ENCODE data around the gene CSGALNACT2. TPM values are rescaled to one million over a fixed set of nuclear protein-coding genes. Genes with fewer than 3 reads are reported as not detected.

The CSGALNACT2 gene, protein sequence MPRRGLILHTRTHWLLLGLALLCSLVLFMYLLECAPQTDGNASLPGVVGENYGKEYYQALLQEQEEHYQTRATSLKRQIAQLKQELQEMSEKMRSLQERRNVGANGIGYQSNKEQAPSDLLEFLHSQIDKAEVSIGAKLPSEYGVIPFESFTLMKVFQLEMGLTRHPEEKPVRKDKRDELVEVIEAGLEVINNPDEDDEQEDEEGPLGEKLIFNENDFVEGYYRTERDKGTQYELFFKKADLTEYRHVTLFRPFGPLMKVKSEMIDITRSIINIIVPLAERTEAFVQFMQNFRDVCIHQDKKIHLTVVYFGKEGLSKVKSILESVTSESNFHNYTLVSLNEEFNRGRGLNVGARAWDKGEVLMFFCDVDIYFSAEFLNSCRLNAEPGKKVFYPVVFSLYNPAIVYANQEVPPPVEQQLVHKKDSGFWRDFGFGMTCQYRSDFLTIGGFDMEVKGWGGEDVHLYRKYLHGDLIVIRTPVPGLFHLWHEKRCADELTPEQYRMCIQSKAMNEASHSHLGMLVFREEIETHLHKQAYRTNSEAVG
- total RNA-seq = 10 to 100 TPM in 3 of 9 donors, 1 to 10 TPM in 6; 6.3 to 17.7 (median 8.8) TPM
- 10 to 100 TPM in 1 of 2 donors, 1 to 10 TPM in 1; 2.6 to 10.1 TPM for polyA plus RNA-seq
- long read RNA-seq, donor 1, transcript CSGALNACT2-201 (8 exons, 3,730 nt) = major isoform, 8 of 11 reads
- long read RNA-seq, donor 1, partial matches to known transcripts = 0 of 11 reads
- long read RNA-seq, donor 1, other reads (novel, unspliced or antisense) = 3 of 11 reads
- long read RNA-seq, donor 2, partial matches to known transcripts = 1 of 6 reads
- long read RNA-seq, donor 2, other reads (novel, unspliced or antisense) = 2 of 6 reads
- long read RNA-seq, donor 3, partial matches to known transcripts = 1 of 15 reads
- long read RNA-seq, donor 3, other reads (novel, unspliced or antisense) = 11 of 15 reads

DNA sequence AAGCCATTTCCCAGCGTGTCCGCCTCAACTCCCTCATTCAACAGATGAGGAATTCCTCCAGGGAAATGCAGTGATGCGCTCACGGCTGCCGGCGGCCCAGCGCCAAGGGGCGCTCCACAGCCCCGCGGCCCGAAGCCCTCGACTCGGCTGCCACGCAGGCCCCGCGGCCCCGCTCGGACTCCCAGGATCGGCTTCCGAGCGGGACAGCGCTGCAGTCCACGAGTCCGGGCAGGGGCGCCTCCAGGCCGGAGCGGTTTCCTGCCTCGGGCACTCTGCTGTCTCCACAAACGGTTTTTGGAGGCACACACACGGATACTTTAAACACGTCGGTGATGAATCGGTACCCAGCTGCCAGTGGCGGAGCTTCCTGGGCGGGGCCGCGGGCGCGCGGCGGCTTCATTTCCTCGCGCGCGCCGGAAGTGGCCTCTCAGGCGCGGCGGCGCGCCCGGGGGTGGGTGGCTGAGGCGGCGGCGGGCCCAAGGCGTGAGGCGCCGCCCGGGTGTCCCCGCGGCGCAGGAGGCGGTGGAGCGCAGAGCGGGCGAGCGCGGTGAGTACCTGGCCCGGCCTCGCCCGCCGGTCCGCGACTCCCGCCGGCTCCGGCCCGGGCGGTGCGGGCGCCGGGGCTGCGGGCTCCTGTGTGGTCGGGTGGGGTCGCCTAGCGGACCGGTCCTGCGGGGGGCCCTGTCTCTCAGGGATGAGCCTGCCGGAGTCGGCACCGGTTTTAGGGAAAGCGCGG, at the start of gene CSGALNACT2:
CSGALNACT2 (plus strand) TSS at position 425 of the 736 bp plus-strand sequence. CDS start 16,705 bp downstream, outside the sequence.
- peaks cover 0 to 59% (median 12%) of the 10 kb centered on the region in 12 donors for H3K4me1 ChIP-seq
- intact Hi-C loops (cut with DNase I) = no loop called here
- H3K4me3 ChIP-seq = peak within 1 kb of the TSS; percentile 70 to 99 (median 93)
- DNase-seq = peak; percentile 85 to 92 (median 89)
- H3K36me3 ChIP-seq = no peaks in the 10 kb centered on the region
- WGBS, 4 donors = 0 to 1% (median 0%) methylated on average over 50 to 93 of the region's 93 CpGs
- no peaks in the 10 kb centered on the region for H3K27me3 ChIP-seq
- ATAC-seq = peak; percentile 76 to 97 (median 93)
- peak in 1 of 2 donors; percentile 68 for TF ChIP-seq POLR2A (IDR thresholded peaks at IDR 0.05)
- TF ChIP-seq, protein P1, sequence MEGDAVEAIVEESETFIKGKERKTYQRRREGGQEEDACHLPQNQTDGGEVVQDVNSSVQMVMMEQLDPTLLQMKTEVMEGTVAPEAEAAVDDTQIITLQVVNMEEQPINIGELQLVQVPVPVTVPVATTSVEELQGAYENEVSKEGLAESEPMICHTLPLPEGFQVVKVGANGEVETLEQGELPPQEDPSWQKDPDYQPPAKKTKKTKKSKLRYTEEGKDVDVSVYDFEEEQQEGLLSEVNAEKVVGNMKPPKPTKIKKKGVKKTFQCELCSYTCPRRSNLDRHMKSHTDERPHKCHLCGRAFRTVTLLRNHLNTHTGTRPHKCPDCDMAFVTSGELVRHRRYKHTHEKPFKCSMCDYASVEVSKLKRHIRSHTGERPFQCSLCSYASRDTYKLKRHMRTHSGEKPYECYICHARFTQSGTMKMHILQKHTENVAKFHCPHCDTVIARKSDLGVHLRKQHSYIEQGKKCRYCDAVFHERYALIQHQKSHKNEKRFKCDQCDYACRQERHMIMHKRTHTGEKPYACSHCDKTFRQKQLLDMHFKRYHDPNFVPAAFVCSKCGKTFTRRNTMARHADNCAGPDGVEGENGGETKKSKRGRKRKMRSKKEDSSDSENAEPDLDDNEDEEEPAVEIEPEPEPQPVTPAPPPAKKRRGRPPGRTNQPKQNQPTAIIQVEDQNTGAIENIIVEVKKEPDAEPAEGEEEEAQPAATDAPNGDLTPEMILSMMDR (IDR thresholded peaks at IDR 0.05) = no peak
- H3K9me3 ChIP-seq = no peaks in the 10 kb centered on the region
- peak within 1 kb of the TSS; percentile 76 to 99 (median 92) for H3K27ac ChIP-seq

DNA sequence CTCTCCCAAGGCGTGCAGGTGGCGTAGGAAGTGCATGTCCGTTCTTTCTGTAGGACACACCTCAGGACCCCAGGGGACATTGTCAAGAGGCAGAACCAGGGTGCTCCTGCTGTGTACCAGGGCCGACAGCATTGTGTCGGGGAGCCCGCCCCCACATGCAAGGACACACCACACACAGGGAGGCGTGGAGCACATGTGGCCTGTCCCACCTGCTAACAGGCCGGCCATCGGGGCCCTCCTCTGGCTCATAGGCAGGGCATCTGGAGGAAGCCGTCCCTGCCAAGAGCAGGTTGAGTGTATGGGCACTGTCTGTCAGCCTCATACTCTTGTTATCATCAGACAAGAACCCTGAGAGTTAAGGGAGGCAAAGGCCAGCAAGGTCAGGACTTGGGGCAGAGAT, 48.7 kb upstream of the CSGALNACT2 start:
- intact Hi-C loops (cut with DNase I) = no loop called here
- DNase-seq (no peak), ATAC-seq (no peak)
- Histone ChIP-seq H3K27me3 (peaks cover 0 to 38% (median 0%) of the 10 kb centered on the region in 9 donors), H3K4me1 (peaks cover 0 to 2% (median 0%) of the 10 kb centered on the region in 12 donors), H3K4me3 (no peak overlapping the region), H3K36me3 (no peaks in the 10 kb centered on the region), H3K27ac (no peak overlapping the region), H3K9me3 (no peaks in the 10 kb centered on the region)
- 83 to 89% (median 86%) methylated on average over 5 to 10 of the region's 10 CpGs for WGBS, 4 donors
- no peak for TF ChIP-seq POLR2A (IDR thresholded peaks at IDR 0.05)
- TF ChIP-seq, protein P1 (IDR thresholded peaks at IDR 0.05) = no peak

DNA sequence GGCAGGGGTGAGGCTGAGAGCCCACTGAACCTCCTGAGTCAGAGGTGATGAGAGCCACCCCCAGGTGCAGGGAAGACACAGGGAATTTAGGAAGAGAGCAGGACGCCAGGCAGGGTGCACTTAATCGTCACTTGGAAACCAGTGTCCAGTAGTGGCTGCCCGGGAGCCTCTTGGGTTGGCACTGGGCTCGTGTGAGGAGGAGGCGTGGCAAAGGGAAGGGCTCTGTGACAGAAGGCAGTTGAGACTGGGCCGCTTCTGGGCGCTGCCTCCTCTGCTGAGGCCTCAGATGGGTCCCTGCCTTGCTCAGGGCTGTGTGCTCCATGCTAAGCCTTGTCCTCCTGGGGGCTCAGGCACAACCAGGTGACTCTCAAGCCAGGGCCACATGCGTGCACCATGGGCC, 48.1 kb upstream of the CSGALNACT2 start:
- intact Hi-C loops (cut with DNase I) = no loop called here
- ATAC-seq = peak in 3 of 4 donors; percentile 40 to 65 (median 44)

More for the DNA sequence above, 48.1 kb upstream of the CSGALNACT2 start:
- H3K27me3 ChIP-seq = peaks cover 0 to 38% (median 0%) of the 10 kb centered on the region in 9 donors
- no peaks in the 10 kb centered on the region for H3K9me3 ChIP-seq
- no peaks in the 10 kb centered on the region for H3K36me3 ChIP-seq
- peaks cover 0 to 2% (median 0%) of the 10 kb centered on the region in 12 donors for H3K4me1 ChIP-seq
- H3K4me3 ChIP-seq = no peak overlapping the region
- no peak for TF ChIP-seq POLR2A (IDR thresholded peaks at IDR 0.05)
- TF ChIP-seq, protein P1 (IDR thresholded peaks at IDR 0.05) = no peak
- WGBS, 4 donors = 65 to 77% (median 70%) methylated on average over 7 to 8 of the region's 8 CpGs
- DNase-seq = peak in 1 of 5 donors; percentile 43
- H3K27ac ChIP-seq = no peak overlapping the region
